ENCODE data around the gene TAF11L3.
"Not testable (repeated sequence)": the region's sequence is repeated elsewhere in the genome, so short reads cannot be mapped to it uniquely, and the experiment has no call there.

TAF11L3 gene

DNA sequence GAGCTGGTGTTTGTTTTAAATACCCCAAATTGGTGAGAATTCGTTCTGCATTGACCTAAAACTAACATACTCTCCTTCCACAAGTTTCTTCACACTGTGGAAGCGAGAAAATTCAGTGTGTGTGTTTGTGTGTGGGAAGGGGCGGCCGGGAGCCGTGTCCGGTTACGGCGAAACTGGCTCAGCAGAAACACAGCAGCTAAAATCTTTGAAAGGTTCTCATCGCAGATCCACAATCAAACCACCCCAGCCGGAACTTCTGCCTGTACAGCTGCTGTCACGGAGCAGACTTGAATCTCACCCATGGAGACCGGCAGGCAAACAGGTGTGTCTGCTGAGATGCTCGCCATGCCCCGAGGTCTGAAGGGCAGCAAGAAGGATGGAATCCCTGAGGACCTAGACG lies at the start of gene TAF11L3:
TAF11L3 (plus strand) TSS at position 301 of the 400 bp plus-strand sequence.
- DNase-seq (ENCODE audit: low spot score): not testable (repeated sequence)

DNA sequence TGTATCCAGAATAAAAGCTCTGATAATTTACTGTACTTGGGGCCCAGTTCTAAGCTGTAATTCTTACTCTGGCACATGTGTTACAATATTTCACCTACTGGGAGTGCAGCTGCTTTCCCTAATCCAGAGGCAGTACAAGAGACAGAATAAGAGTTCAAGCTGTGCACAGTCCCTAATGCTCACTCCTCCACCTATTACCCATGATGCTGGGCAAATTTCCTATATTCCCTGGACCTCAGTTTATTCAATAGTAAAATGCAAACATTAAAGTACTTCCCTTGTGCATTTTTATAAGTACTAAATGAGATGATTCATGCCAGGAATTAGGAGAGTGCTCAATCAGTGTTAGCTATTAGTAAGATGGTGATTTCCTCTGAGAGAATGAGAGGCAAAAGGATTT lies 48.1 kb upstream of the TAF11L3 start:
- no peak for DNase-seq (ENCODE audit: low spot score)

DNA sequence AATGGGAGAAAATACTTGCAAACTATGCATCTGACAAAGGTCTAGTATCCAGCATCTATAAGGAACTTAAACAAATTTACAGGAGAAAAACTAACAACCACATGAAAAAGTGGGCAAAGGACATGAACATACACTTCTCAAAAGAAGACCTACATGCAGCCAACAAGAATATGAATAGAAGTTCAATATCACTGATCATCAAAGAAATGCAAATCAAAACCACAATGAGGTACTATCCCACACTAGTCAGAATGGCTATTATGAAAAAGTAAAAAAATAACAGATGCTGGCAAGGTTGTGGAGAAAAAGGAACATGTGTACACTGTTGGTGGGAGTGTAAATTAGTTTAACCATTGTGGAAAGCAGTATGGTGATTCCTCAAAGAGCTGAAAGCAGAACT lies 43.1 kb upstream of the TAF11L3 start:
- not testable (repeated sequence) for DNase-seq (ENCODE audit: low spot score)

DNA sequence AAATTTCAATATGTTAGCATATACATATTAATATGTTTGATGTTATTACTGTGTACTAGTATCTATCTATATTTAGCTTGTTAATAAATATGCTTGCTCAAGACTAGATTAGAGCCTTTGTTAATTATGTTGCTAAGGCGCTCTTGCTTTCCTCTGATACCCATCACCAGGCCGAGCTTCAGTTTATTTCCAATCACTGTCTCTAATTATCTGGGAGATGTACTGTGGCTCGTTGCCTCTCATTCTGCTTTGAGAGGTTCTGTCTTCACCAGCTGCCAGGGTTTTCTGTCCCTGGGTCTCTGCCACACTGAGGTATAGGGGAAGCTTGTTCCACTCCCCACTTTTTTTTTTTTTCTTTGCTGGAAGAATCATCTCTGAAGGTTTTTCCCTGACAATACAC lies 41.1 kb upstream of the TAF11L3 start:
- no peak for DNase-seq (ENCODE audit: low spot score)

DNA sequence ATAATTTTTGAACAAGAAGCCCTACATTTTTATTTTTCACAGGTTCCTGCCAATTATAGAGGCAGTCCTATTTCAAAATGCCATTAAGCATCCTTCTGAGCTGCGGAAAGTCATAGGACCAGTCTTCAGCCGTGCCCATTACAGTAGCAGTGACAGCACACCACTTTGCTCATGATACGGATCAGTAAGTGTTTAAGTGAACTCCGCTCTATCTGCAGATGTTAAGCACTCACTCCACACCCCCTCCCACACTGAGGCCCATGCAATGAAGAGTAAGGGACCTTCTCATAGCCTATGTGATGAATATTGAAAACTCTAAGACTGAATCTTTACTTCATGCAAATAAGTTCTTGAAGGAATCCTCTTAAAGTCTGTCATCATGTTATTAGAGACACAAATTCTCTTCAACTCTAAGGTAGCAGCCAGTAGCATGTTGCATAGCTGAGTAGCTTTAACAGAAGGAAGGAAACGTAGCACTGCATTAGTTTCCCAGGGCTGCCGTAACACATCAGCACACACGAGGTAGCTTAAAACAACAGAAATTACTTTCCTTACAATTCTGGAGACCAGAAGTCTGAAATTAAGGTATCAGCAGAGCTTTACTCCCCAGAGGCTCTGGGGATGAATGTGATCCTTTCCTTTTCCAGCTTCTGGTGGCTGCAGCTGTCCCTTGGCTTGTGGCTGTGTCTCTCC lies 40.4 kb upstream of the TAF11L3 start:
- DNase-seq (ENCODE audit: low spot score): no peak

DNA sequence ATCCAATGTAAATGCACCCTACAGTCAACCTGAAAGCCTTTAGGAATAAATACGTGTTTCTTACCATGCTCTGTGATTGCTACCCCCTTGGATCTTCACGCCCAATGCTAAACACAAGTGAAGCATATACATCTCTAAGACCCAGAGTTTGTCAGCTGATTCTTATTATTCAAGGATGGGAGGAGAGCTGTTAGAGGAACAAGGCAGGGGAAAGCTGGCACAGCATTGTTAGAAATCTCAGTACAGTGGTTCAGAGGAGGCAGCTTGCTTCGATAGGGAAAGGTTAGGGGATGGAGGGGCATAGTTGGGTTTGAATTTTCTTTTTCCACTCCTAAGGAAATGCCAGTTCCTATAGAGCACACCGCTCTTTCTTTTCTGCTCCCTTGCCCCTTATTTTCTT lies 36.8 kb upstream of the TAF11L3 start:
- DNase-seq (ENCODE audit: low spot score): no peak

DNA sequence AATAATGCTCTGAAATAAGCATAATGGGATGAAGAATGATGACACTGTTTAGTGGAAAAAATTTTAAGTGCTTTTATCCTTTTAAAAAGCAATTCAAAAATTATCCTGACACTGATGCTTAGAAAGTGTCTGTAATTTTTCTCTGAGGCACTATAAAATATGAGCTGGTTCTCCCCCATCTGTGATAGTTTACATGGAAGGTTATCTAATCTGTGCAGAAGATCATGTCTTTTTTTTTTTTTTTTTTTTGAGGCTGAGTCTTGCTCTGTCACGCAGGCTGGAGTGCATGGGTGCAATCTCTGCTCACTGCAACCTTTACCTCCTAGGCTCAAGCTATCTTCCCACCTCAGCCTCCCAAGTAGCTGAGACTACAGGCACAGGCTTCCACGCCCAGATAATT lies 35.4 kb upstream of the TAF11L3 start:
- no peak for DNase-seq (ENCODE audit: low spot score)

DNA sequence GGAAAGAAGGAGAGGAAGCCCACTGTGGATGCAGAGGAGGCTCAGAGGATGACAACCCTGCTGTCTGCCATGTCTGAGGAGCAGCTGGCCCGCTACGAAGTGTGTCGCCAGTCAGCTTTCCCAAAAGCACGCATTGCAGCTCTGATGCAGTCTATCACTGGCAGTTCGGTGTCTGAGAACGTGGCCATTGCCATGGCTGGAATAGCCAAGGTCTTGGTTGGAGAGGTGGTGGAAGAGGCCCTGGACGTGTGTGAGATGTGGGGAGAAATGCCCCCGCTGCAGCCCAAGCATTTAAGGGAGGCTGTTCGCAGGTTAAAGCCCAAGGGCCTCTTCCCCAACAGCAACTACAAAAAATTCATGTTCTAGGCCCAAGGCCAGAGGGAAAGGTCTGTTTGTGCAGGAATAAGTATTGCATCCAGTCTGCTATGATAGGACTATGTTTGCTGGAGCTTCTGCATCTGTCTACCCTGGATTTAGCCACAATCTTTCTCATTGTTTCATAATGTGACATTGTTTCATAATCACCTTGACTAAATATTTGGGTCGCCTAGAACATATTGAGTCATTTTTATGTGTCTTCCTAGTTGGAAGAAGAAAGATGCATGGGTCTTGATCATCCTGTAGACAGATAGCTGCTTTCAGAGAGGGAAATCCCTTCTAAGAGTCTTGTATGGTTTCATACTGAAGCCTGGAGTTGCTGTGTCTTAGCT lies 31.5 kb upstream of the TAF11L3 start:
- DNase-seq (ENCODE audit: low spot score): not testable (repeated sequence)

DNA sequence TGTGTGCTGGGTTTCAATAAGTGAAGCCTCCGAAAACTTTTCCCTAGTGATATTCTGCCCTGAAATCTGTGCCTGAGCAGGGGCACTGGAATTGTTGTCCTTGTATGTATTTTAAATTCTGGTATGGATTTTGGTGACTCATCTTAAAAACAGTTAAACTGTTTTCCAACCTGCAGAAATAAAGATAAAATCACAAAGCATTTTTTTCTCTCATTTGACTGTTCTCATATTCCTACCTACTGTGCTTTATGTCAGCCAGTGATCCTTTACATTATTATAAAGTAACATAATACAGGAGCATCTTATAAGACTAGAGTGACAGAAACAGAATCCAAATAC lies 31.0 kb upstream of the TAF11L3 start:
- no peak for DNase-seq (ENCODE audit: low spot score)

DNA sequence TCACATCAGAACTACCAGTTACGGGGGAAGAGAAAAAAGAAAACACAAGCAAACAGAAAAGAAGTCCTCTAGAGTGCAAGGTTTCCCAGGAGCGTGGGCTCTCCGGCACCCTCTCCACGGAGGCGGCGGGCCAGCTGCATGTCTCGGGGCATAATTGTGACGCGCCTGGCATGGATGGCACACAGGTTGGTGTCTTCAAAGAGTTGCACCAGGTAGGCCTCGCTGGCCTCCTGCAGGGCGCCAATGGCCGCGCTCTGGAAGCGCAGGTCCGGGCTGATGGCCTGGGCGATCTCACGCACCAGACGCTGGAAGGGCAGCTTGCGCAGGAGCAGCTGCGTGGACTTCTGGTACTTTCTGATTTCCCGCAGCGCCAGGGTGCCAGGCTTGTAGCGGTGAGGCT lies 26.9 kb upstream of the TAF11L3 start:
- DNase-seq (ENCODE audit: low spot score): not testable (repeated sequence)

DNA sequence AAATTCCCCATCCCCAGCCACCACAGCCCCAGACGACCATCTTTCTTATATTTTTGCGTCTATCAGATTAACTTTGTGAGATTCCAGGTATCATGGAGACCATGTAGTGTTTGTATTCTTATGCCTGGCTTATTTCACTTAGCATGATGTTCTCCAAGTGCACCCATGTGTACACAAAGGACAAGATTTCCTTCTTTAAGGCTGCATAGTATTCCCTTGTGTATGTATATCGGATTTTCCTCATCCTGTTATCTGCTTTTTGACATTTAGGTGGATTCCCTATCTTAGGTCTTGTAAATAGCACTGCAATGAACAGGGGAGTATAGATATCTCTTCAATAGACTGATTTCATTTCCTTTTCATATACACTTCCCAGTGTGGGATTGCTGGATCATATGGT lies 25.4 kb upstream of the TAF11L3 start:
- no peak for DNase-seq (ENCODE audit: low spot score)

DNA sequence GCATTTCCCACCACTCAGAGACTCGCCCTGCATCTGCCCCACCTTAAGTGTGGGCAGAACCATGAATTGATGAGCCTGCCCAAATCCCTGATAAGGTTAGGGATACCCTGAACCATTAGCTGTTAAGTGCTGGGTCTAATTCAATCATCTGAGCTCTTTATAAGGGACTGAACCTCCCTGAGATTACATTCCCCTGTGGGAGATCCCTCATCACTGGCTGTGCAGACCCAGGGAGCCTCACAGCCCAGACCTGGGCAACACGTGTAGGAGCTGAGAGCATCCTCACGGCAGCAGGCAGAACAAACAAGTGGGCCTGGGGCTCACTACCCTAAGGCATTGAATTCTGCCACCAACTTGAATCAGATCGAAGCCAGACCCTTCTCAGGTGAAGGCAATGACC lies 20.7 kb upstream of the TAF11L3 start:
- DNase-seq (ENCODE audit: low spot score): no peak

DNA sequence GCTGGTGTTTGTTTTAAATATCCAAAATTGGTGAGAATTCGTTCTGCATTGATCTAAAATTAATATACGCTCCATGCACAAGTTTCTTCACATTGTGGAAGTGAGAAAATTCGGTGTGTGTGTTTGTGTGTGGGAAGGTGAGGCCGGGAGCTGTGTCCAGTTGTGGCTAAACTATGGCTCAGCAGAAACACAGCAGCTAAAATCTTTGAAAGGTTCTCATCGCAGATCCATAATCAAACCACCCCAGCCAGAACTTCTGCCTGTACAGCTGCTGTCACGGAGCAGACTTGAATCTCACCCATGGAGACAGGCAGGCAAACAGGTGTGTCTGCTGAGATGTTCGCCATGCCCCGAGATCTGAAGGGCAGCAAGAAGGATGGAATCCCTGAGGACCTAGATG lies 20.2 kb upstream of the TAF11L3 start, which contains the start of gene TAF11L2:
TAF11L2 (plus strand) TSS at position 301 of the 400 bp plus-strand sequence.
- DNase-seq (ENCODE audit: low spot score): not testable (repeated sequence)

DNA sequence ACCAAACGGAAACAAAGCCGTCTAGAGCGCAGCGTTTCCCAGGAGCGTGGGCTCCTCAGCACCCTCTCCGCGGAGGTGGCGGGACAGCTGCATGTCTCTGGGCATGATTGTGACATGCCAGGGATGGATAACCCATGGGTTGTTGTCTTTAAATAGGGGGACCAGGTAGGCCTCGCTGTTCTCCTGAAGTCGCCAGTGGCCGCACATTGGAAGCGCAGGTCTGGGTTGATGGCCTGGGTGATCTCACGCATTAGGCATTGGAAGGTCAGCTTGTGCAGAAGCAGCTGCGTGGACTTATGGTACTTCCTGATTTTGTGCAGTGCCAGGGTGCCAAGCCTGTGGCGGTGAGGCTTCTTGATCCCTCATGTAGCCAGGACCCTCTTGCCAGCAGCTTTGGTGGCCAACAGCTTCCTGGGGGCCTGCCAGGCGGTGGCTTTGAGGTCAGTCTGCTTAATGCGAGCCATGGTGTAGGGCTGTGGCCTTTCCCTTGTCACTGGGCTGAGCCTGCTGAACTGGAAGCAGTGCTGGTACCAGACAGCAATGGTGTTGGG lies 6.3 kb upstream of the TAF11L3 start:
- DNase-seq (ENCODE audit: low spot score): no peak

DNA sequence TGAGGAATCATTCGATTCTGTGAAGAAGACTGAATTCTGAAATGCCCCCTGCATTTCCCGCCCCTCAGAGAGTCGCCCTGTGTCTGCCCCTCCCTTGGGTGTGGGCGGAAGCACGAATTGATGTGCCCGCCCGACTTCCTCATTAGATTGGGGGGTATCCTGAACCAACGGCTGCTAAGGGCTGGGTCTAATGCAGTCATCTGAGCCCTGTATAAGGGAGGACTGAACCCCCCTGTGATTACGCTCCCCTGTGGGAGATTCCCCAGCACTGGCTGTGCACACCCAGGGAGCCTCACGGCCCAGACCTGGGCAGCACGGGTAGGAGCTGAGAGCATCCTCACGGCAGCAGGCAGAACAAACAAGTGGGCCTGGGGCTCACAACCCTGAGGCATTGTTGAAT lies 641 bp upstream of the TAF11L3 start:
- DNase-seq (ENCODE audit: low spot score): not testable (repeated sequence)

DNA sequence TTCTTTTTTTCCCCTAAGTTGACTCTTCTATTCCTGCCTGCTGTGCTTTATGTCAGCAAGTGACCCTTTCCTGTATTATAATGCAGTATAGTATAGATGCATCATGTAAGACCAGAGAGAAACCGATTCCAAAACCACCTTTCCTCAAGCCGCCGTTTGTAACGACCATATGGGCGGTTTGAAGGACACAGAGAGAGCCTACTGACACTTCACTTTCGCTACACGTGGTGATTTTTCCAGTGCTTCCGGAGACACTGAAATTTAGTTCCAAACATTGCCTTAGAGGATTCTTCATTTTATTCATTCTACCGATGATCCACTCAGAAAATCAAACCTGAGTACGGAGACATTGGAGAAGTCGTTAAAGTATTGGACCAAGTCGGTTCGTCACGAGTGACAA lies 1.3 kb downstream of the TAF11L3 start:
- not testable (repeated sequence) for DNase-seq (ENCODE audit: low spot score)

DNA sequence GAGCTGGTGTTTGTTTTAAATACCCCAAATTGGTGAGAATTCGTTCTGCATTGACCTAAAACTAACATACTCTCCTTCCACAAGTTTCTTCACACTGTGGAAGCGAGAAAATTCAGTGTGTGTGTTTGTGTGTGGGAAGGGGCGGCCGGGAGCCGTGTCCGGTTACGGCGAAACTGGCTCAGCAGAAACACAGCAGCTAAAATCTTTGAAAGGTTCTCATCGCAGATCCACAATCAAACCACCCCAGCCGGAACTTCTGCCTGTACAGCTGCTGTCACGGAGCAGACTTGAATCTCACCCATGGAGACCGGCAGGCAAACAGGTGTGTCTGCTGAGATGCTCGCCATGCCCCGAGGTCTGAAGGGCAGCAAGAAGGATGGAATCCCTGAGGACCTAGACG lies 3.3 kb downstream of the TAF11L3 start, which contains the start of gene TAF11L4:
TAF11L4 (plus strand) TSS at position 301 of the 400 bp plus-strand sequence.
- DNase-seq (ENCODE audit: low spot score): not testable (repeated sequence)

DNA sequence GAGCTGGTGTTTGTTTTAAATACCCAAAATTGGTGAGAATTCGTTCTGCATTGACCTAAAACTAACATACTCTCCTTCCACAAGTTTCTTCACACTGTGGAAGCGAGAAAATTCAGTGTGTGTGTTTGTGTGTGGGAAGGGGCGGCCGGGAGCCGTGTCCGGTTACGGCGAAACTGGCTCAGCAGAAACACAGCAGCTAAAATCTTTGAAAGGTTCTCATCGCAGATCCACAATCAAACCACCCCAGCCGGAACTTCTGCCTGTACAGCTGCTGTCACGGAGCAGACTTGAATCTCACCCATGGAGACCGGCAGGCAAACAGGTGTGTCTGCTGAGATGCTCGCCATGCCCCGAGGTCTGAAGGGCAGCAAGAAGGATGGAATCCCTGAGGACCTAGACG lies 6.8 kb downstream of the TAF11L3 start, which contains the start of gene TAF11L5:
TAF11L5 (plus strand) TSS at position 301 of the 400 bp plus-strand sequence.
- DNase-seq (ENCODE audit: low spot score): not testable (repeated sequence)

DNA sequence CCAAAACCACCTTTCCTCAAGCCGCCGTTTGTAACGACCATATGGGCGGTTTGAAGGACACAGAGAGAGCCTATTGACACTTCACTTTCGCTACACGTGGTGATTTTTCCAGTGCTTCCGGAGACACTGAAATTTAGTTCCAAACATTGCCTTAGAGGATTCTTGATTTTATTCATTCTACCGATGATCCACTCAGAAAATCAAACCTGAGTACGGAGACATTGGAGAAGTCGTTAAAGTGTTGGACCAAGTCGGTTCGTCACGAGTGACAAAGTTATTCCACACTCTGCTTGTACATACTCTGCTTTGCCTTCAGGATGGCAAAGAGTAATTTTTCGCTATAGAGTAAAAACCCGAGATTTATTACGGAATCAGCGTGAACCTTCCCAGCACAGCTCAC lies 8.3 kb downstream of the TAF11L3 start:
- not testable (repeated sequence) for DNase-seq (ENCODE audit: low spot score)

DNA sequence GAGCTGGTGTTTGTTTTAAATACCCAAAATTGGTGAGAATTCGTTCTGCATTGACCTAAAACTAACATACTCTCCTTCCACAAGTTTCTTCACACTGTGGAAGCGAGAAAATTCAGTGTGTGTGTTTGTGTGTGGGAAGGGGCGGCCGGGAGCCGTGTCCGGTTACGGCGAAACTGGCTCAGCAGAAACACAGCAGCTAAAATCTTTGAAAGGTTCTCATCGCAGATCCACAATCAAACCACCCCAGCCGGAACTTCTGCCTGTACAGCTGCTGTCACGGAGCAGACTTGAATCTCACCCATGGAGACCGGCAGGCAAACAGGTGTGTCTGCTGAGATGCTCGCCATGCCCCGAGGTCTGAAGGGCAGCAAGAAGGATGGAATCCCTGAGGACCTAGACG lies 10.2 kb downstream of the TAF11L3 start, which contains the start of gene TAF11L6:
TAF11L6 (plus strand) TSS at position 301 of the 400 bp plus-strand sequence.
- not testable (repeated sequence) for DNase-seq (ENCODE audit: low spot score)

Measured in AG08395 (cell line).